Measurements from ENCODE around the gene MCEMP1.

DNA sequence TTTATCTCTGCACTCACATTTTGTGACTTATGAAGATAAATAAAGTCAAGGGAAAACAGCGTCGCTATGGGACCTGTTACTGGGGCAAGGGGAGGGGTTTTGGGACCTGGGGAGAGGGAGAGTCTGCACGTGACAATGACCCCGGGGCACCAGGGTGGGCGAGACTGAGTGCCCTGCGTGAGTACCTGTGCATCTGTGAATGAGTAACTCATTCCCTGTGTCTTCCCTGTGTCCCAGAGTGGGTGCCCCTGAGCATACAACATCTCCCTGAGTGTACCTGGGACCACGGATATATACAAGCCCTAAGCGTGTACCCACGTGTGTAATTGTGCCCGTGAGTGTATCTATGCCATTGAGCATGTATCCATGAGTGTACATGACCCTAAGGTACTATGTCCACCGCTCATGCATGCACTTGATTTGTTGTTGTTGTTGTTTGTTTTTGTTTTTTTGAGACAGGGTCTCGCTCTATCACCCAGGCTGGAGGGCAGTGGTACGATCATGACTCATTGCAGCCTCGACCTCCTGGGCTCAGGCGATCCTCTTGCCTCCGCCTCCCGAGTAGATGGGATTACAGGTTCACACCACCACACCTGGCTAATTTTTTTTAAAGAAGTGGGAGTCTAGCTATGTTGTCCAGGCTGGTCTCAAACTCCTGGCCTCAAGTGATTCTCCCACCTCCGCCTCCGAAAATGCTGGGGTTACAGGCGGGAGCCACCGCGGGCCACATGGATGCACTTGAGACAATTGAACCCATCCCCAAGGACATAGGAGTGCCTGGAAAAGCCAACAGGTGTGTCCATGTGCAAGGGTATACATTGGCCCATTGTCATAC is 3.1 kb downstream of the MCEMP1 start:
- TF ChIP-seq POLR2A (IDR thresholded peaks at IDR 0.05; ENCODE audit: low read length): no peak
- no peak for TF ChIP-seq GATA1 (IDR thresholded peaks at IDR 0.05; ENCODE audit: low read depth, low read length)

Data from erythroblast (primary cell).